GDM1 (cell line): Measurements from ENCODE around the gene SLAMF1.
"Not testable (repeated sequence)": the region's sequence is repeated elsewhere in the genome, so short reads cannot be mapped to it uniquely, and the experiment has no call there.

ENCODE experiments used
- DNase-seq: peaks from one replicate; lab custom pipeline; 2025; lab: John Stamatoyannopoulos, UW

The SLAMF1 gene

GRCh38 chr1:160597705-160598104 lies 49.1 kb downstream of the SLAMF1 start:
- DNase-seq: no peak

DNA sequence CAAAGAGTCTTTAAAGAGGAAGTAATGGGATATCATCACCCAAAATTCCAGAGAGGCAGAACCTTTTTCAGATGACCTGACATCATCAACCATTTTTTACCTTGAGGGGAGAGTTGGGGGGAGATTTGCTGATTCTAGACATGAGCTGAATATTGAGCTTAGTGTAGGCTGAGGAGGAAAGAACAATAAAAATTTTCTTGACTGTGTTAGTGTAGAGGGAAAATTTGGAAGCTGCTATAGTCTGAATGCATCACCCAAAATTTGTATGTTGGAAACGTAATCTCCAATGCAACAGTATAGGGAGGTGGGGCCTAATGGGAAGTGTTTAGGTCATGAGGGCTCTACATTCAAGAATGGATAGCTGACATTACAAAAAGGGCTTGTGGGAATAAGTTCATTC lies 49.8 kb downstream of the SLAMF1 start:
- no peak for DNase-seq

- no peak for DNase-seq
These were observed 56.4 kb downstream of the SLAMF1 start for GRCh38 chr1:160590488-160590887.

DNA sequence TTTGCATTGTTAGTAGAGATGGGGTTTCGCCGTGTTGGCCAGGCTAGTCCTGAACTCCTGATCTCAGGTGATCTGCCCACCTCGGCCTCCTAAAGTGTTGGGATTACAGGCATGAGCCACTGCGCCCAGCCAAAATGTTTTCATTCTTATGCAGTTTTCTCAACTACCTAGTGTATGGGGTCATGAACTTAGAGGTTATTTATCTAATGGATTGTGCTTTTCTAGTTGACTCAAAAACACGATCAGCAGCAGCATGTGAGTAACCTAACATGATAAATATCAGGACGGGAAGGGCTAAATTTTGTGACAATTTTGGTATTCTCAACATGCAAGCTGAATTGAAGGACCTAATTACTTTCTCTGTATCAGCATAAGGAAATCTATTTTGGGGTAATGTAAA lies 58.4 kb downstream of the SLAMF1 start:
- no peak for DNase-seq

GRCh38 chr1:160584784-160585183 lies 62.1 kb downstream of the SLAMF1 start:
- no peak for DNase-seq

GRCh38 chr1:160582976-160583375 lies 63.9 kb downstream of the SLAMF1 start:
- not testable (repeated sequence) for DNase-seq

- DNase-seq: no peak
These were observed 64.9 kb downstream of the SLAMF1 start for GRCh38 chr1:160581961-160582360.

DNA sequence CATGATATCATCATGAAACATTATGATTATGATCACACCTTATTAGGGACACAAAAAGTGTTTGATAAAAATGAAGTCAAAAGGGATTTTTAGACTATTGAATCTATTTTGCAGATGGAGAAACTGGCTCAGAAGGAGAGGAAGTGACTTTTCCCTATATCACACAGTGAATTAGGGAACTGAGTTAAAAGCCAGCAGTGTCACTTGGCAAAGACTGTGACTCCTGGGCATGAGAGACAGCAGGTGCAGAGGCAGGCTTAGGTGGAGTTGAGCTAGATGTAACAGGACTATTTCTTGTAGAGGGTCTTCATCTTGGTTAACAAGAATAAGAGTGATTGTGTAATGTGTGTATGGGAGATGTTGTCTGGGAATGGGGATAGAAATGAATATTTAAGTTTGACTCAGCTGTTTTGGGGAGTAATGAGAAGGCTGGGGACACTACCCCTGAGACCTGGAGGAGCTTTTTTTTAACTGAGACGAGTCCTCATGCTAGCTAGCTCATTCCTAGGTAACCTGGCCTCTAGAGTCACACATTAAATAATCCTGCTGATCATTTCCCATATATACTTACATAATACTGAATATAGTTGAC lies 66.5 kb downstream of the SLAMF1 start:
- DNase-seq: no peak

GRCh38 chr1:160579216-160579701 lies 67.6 kb downstream of the SLAMF1 start, which contains the start of gene CD84:
TSS of gene CD84 (minus strand) at chr1:160579496. CDS start at chr1:160579437, 59 bp downstream.
- DNase-seq: peak; percentile 45

- DNase-seq: no peak
These were observed 68.2 kb downstream of the SLAMF1 start for GRCh38 chr1:160578525-160579191.

DNA sequence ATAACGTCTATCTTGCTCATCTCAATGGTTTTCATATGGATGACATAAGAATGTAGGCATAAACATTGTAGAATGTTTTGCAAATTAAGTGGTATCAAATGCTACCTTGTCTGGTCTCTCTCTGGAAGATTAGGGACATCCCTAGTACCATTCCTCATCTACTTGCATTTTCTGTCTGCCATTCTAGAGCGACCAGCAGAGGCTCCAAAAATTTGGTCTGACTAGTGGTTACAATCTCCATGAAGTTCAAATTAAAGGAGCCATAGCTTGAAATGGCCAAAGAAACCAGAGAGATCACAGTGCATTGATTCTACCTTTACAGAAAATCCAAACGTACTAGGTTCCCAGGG lies 68.7 kb downstream of the SLAMF1 start:
- DNase-seq: no peak

- no peak for DNase-seq
These were observed 69.2 kb downstream of the SLAMF1 start for GRCh38 chr1:160577671-160578070.

DNA sequence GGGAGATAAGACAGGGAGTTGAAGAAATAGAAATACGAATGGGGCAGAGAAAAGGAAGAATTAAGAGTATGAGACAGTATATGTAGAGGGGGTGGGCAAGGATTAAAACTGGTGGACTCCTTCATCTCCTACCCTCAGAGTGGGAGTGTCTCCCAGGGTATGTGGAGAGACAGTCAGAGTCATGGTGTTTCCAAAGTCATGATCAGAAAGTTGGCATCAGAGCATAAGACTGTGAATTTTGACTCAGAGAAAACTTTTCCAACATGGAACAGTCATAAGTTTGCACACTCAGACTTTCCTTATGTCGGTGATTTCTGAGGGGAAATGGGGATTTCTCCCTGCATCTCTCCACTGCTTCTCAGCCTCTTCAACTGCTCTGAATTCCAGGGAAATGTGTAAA lies 70.0 kb downstream of the SLAMF1 start:
- DNase-seq: no peak

DNA sequence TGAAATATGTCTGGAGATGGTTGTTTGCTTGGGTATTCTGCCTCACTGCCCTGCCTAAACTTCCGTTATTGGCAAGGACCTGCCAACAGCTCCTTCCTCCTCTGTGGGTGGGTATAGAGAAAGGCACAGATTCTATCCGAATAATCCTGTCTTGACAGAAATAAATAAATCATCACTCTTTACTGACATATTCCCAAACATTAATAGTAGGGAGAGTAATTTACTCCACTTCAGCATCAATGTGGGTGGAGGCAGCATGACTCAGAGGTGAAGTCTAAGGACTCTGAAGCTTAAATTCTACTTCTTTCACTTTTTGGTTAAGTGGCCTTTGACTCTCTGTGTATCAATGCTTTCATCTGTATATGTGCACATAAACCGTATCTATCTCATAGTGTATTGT lies 70.5 kb downstream of the SLAMF1 start:
- DNase-seq: no peak

GRCh38 chr1:160575112-160575664 lies 71.7 kb downstream of the SLAMF1 start:
- DNase-seq: peak; percentile 58

DNA sequence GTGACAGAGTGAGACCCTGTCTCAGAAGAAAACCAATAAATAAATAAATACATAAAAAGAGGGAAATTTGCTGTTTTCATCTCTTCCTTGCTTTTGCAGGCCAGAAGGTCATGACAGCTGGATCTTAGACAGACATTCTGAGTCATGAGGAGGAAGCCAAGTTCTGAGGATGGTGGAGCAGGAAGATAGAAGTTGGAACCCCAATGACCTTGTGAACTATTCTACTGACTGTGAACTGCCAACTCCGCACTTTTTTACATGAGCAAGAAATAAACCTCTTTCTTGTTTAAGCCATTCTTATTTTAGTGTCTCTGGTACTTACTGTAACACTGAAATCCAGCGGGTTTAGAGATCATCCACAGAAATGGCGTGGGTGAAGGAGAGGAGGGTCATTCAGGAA lies 76.0 kb downstream of the SLAMF1 start:
- no peak for DNase-seq

DNA sequence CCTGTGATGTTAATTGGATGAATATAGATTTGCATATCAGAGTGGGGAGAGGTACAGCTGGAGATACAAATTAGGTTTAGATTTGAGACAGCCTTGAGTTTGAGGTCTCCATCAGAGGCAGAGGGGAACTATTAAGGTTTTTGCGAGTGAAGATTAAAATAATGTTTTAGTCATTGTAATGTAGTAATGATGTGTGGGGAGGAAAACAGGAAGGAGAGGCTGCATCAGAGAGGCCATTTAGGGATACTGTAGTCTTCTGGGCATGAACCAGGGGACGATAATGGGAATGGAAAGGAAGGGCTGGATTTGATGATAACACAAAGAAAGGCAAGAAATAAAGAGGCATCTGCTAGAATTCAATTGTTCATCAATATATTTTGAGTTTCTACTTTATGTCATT lies 77.0 kb downstream of the SLAMF1 start:
- DNase-seq: no peak

- DNase-seq: peak; percentile 57
These were observed 78.8 kb downstream of the SLAMF1 start for GRCh38 chr1:160567858-160568682.

DNA sequence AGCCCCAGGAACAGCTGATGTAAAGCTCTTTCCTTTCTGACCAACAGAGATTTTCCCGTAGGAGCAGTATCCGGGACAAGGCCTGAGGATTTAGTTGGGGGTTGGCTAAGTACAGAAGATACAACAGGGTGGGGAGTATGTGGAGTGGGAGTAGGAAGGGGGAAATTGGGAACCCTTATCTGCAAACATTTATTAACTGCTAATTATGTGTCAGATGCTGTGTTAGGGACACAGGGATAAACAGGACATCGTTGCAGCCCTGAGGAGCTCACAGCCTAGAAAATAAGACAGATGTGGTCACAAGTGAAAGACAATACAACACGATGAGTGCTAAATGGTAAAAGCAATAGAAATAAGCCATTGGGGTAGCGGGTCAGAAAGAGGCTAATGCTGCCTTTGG lies 79.5 kb downstream of the SLAMF1 start:
- no peak for DNase-seq

DNA sequence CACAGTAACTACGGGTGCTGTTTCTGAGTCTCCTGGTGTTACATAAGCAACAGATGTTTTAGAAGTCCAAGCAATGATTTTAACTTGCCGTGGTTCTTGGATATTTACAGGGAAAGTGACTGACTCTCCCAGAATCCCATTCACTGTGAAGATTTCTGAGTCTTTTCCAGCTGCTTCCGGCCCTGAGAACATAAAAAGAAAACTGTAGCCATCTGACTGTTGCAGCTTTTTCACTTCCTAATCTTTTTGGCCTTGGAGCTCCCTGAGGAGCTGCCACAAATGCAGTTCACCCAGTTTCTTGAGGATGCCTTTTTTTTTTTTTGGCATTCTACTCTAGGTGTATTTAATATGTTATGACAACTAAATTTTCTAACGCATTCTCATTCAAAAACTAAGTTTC lies 81.3 kb downstream of the SLAMF1 start:
- no peak for DNase-seq

- not testable (repeated sequence) for DNase-seq
These were observed 83.6 kb downstream of the SLAMF1 start for GRCh38 chr1:160563230-160563629.

DNA sequence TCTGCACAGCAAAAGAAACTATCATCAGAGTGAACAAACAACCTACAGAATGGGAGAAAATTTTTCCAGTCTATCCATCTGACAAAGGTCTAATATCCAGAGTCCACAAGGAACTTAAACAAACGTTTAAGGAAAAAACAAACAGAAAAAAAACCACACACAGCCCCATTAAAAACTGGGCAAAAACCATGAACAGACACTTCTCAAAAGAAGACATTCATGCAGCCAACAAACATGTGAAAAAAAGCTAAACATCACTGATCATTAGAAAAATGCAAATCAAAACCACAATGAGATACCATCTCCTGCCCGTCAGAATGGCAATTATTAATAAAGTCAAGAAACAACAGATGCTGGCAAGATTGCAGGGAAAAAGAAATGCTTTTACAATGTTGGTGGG lies 84.1 kb downstream of the SLAMF1 start:
- DNase-seq: not testable (repeated sequence)

DNA sequence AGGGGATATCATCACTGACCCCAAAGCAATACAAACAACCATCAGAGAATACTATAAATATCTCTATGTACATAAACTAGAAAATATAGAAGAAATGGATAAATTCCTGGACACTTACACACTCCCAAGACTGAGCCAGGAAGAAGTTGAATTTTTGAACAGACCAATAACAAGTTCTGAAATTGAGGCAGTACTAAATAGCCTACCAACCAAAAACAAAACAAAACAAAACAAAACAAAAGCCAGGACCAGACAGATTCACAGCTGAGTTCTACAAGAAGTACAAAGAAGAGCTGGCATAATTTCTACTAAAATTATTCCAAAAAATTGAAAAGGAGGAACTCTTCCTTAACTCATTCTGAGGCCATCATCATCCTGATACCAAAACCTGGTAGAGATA lies 86.0 kb downstream of the SLAMF1 start:
- no peak for DNase-seq
